ENCODE data around the gene RTTN.

DNA sequence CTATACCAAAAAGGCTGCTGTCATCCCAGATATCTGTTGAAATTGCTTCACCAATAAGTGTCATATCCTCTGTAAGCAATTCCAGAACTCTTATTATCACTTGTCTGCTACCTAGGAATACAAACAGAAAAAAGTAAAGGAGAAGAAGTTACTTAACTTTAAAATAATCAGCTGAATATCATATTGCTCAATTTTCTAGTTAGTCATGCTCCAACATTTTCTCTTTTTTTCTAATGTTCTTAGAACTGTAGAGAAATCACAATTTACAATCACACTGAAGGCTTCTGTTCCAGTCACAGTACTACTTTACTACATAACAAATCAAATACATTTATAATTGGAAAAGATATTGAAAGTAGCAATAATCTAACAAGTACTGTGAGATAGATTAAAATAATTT lies 17.4 kb downstream of the RTTN start:
- TF ChIP-seq, protein P1, sequence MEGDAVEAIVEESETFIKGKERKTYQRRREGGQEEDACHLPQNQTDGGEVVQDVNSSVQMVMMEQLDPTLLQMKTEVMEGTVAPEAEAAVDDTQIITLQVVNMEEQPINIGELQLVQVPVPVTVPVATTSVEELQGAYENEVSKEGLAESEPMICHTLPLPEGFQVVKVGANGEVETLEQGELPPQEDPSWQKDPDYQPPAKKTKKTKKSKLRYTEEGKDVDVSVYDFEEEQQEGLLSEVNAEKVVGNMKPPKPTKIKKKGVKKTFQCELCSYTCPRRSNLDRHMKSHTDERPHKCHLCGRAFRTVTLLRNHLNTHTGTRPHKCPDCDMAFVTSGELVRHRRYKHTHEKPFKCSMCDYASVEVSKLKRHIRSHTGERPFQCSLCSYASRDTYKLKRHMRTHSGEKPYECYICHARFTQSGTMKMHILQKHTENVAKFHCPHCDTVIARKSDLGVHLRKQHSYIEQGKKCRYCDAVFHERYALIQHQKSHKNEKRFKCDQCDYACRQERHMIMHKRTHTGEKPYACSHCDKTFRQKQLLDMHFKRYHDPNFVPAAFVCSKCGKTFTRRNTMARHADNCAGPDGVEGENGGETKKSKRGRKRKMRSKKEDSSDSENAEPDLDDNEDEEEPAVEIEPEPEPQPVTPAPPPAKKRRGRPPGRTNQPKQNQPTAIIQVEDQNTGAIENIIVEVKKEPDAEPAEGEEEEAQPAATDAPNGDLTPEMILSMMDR (conservative IDR thresholded peaks at IDR 0.05; ENCODE audit: low read length) = no peak
- TF ChIP-seq EZH2phosphoT487 (IDR thresholded peaks at IDR 0.05; ENCODE audit: borderline replicate concordance) = no peak
